GM10266 (cell line): ENCODE measurements around the gene MAGI2.

ENCODE experiments used
- DNase-seq: peaks from one replicate; pipeline ENCODE4 v3.0.0; 2012; ENCODE audit errors: extremely low spot score
- TF ChIP-seq, protein P1 (sequence below): IDR thresholded peaks from 2 replicates; pipeline ENCODE4 v1.5.1; 2012; ENCODE audit warnings: mild to moderate bottlenecking, low read depth; ENCODE audit not compliant: control insufficient read depth, insufficient read depth; ENCODE audit errors: missing control alignments

The MAGI2 gene

DNA sequence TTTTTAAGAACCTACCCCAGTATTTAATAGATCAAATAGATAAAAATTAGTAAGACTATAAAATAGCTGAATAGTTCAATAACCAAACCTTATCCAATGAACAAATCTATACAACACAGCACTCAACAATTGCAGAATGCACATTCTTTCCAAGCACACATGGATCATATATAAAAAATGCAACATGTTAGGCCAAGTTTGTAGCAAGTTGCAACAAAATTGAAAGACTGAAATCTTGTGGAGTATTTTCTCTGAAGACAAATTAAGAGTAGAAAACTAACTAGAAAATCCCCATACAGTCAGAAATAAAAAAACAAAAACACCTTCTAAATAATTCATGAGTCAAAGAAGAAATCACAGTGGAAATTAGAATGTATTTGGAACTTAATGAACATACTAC, 1337.6 kb downstream of the MAGI2 start:
- TF ChIP-seq, protein P1, sequence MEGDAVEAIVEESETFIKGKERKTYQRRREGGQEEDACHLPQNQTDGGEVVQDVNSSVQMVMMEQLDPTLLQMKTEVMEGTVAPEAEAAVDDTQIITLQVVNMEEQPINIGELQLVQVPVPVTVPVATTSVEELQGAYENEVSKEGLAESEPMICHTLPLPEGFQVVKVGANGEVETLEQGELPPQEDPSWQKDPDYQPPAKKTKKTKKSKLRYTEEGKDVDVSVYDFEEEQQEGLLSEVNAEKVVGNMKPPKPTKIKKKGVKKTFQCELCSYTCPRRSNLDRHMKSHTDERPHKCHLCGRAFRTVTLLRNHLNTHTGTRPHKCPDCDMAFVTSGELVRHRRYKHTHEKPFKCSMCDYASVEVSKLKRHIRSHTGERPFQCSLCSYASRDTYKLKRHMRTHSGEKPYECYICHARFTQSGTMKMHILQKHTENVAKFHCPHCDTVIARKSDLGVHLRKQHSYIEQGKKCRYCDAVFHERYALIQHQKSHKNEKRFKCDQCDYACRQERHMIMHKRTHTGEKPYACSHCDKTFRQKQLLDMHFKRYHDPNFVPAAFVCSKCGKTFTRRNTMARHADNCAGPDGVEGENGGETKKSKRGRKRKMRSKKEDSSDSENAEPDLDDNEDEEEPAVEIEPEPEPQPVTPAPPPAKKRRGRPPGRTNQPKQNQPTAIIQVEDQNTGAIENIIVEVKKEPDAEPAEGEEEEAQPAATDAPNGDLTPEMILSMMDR = no peak
- DNase-seq = no peak

DNA sequence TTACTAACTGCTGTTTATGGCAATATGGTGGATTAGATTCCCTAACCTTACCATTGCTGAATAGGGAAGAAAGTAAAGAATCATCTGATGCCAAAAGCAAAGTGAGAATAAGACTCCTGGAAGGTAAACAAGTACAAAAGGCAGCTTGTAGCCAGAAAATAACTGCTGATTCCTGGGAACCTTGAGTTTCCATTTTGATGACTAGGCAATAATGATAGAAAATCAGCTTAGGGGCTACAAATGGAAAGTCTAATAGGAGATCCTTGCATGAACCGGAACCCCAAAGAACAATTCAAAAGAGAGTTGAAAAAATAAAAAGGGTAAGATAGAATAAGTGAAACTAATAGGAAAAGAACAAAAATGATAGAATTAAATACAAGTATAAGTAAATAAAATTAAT, 1338.5 kb downstream of the MAGI2 start:
- DNase-seq = no peak
- TF ChIP-seq, protein P1 = no peak

DNA sequence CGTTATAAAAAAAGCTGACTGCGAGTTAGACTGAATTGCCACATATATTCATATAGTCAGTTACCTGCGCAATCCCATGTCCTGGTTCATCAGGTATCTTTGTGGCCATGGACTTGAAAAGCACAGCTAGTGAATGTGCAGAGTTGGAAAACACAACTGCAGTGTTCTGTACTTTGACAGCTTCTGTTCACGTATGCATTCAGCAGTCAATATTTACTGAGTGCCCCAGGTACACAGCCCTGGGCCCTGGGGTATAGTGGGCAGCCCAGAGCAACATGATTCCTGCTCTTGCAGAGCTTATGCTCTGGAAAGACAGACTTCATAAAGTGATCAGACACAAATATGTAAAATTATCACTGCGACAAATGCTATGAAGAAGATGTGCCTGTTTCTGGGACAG, 1341.0 kb downstream of the MAGI2 start:
- DNase-seq = no peak
- TF ChIP-seq, protein P1 = no peak

DNA sequence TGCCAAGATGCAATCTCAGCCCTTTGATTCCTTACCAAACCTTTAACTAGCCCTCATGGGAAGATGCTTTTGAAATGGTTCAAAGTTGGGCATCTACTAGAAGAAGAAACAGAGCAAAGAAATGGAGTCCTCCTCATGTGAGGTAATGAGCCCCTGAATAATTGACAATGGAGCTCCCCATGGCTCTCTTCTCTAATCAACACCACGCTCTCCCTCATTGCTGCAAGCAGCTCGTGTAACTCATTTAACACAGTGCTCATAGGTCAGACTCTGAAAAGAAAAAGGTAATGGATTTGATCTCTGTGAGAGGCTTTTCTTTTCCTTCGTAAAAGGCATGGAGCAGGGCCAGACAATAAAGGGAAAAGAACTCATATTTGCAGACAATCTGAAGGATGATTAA, 1342.1 kb downstream of the MAGI2 start:
- TF ChIP-seq, protein P1 = no peak
- DNase-seq = no peak

DNA sequence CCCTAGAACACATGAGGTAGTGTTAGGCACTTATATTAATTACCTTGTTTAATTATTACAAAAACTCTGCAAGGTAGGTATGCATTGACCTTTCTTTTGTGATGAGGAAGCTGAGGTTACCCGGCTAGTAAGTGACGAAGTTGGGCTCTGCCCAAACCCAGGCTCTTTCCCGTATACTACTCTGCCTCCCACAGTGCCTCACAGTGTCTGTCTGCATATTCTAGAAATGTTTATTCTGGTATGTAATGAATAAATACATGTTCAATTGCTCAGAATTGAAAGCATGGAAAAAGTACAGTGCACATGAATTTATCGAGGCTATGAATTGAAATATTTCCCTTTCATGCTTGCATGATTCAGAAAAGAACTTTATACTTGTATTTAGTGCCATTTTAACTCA, 1350.0 kb downstream of the MAGI2 start:
- DNase-seq = no peak
- TF ChIP-seq, protein P1 = no peak

DNA sequence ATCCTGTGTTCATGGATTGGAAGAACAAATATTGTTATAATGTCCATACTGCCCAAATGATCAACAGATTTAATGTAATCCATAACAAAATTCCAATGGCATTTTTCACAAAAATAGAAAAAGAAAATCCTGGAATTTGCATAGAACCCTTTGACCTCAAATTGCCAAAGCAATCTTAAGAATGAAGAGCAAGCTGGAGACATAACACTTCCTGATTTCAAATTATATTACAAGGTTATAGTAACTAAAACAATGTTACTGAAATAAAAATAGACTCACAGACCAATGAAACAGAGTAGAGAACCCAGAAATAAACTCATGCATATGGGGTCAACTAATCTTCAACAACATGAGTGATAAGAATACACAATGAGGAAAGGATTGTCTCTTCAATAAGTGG, 1352.4 kb downstream of the MAGI2 start:
- DNase-seq = no peak
- TF ChIP-seq, protein P1 = no peak

DNA sequence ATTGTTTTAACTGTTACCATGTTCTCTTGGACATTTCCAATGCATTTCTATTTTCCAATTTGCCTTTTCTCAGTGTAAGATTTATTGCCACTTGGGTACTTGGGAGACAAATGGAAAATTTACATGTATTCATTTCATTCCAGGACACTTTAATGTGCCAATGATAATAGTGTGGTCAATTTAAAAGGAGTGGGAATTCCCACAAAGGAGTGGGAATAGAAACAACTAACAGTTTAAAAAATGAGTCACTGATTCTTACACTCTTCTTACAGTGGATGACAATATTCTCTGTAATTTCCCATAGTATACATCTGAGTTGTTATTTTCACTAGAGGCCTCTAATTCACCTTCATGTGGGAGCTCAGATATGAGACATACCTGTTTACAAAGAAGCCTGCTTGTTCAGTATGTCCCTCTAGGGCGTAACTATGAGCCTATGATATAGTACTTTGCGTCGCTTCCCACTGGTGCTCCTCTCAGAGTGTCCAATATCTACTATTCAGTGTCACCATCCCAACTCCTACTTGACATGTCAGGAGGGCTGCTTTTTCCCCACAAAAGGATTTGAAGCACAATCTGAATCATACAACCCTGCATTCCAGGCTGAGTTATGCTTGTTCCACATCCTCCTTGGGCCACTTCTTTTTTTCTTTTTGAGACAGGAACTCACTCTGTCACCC, 1353.6 kb downstream of the MAGI2 start:
- TF ChIP-seq, protein P1 = no peak
- no peak for DNase-seq
